ENCODE results near the gene MACROD1.

The MACROD1 gene

DNA sequence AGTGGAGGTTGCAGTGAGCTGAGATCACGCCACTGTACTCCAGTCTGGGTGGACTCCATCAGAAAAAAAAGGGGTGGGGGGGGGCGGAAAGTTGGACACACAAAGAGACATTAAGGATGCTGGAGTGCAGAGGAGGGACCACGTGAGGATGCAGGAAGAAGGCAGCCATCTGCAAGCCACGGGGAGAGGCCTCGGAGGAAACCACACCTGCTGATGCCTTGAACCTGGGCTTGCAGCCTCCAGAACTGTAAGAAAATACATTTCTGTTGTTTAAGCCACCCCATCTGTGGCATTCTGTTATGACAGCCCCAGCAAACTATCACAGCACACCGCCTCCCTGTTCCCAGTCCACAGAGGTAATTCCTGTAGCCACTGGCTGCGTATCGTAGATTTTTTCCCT lies 10.8 kb upstream of the MACROD1 start:
- Histone ChIP-seq H3K9me2 (replicated peaks; ENCODE audit: insufficient read depth, low read length) (no peaks in the 10 kb centered on the region), H3K27me3 (ENCODE audit: low read length) (no peaks in the 10 kb centered on the region), H3K79me2 (ENCODE audit: insufficient read depth, low read length) (no peaks in the 10 kb centered on the region), H4K20me1 (ENCODE audit: low read depth, low read length) (no peaks in the 10 kb centered on the region), H3K4me3 (ENCODE audit: insufficient read depth, low read length, poor library complexity, severe bottlenecking) (no peak overlapping the region), H3K27ac (ENCODE audit: low read depth, low read length) (no peak overlapping the region), H3K9me3 (ENCODE audit: insufficient read depth, low read length) (no peaks in the 10 kb centered on the region), H3K36me3 (ENCODE audit: low read length) (no peaks in the 10 kb centered on the region), H3K9ac (ENCODE audit: low read length) (no peak overlapping the region), H3K4me2 (ENCODE audit: low read depth, low read length, poor library complexity, severe bottlenecking) (no peak overlapping the region), H2AFZ (ENCODE audit: low read depth, low read length, severe bottlenecking) (no peak overlapping the region), H3F3A (ENCODE audit: insufficient read depth) (0 out of 2 replicates have a peak, but pooled peaks cover 1% of the 10 kb centered on the region)
- TF ChIP-seq EZH2phosphoT487 (conservative IDR thresholded peaks at IDR 0.05; ENCODE audit: low read length) = no peak
- TF ChIP-seq, protein P1, sequence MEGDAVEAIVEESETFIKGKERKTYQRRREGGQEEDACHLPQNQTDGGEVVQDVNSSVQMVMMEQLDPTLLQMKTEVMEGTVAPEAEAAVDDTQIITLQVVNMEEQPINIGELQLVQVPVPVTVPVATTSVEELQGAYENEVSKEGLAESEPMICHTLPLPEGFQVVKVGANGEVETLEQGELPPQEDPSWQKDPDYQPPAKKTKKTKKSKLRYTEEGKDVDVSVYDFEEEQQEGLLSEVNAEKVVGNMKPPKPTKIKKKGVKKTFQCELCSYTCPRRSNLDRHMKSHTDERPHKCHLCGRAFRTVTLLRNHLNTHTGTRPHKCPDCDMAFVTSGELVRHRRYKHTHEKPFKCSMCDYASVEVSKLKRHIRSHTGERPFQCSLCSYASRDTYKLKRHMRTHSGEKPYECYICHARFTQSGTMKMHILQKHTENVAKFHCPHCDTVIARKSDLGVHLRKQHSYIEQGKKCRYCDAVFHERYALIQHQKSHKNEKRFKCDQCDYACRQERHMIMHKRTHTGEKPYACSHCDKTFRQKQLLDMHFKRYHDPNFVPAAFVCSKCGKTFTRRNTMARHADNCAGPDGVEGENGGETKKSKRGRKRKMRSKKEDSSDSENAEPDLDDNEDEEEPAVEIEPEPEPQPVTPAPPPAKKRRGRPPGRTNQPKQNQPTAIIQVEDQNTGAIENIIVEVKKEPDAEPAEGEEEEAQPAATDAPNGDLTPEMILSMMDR (IDR thresholded peaks at IDR 0.05; ENCODE audit: insufficient read depth, low read length, poor library complexity, severe bottlenecking) = no peak

DNA sequence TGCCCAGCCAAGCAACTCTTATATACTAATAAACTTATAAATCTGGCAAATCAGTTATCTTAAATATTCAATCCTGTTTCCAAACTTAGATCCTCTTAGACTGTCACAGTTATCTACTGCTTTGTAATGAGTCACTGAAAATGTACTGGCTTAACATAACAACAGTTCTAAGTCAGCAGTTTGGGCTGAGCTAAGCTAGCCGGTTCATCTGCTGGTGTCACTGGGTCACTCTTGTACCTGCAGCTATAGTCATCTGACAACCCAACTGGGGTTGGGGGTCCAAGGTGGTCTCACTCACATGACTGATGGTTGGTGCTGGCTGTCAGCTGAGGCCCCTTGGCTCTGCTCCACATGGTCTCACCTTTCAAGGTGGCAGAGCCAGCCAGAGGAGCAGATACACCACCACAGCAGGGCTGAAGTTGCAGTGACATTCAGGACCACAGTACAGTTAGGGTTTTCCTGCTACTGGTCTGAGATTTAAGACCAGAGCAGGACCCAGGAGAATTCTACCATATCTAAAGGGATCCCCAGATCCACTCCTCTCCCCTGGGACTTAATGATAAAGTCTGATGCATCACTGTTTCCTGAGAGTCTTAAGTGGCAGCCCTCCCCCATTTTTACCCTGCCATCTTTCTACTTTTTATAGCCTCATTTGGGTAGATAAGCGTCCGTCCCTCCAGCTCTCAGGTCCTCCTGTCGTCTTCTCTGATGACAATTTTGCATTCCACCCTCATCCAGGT lies 7.9 kb upstream of the MACROD1 start:
- no peaks in the 10 kb centered on the region for H3K9me2 ChIP-seq (replicated peaks; ENCODE audit: insufficient read depth, low read length)
- H4K20me1 ChIP-seq (ENCODE audit: low read depth, low read length) = no peaks in the 10 kb centered on the region
- no peak overlapping the region for H3K27ac ChIP-seq (ENCODE audit: low read depth, low read length)
- no peaks in the 10 kb centered on the region for H3K79me2 ChIP-seq (ENCODE audit: insufficient read depth, low read length)
- H3K36me3 ChIP-seq (ENCODE audit: low read length) = no peaks in the 10 kb centered on the region
- no peak overlapping the region for H3K9ac ChIP-seq (ENCODE audit: low read length)
- H2AFZ ChIP-seq (ENCODE audit: low read depth, low read length, severe bottlenecking) = no peak overlapping the region
- no peaks in the 10 kb centered on the region for H3K9me3 ChIP-seq (ENCODE audit: insufficient read depth, low read length)
- TF ChIP-seq, protein P1 (IDR thresholded peaks at IDR 0.05; ENCODE audit: insufficient read depth, low read length, poor library complexity, severe bottlenecking) = no peak
- no peak for TF ChIP-seq EZH2phosphoT487 (conservative IDR thresholded peaks at IDR 0.05; ENCODE audit: low read length)
- H3F3A ChIP-seq (ENCODE audit: insufficient read depth) = peaks cover 9% of the 10 kb centered on the region; the same call in 1 of the 2 replicates
- H3K4me3 ChIP-seq (ENCODE audit: insufficient read depth, low read length, poor library complexity, severe bottlenecking) = no peak overlapping the region
- no peak overlapping the region for H3K4me2 ChIP-seq (ENCODE audit: low read depth, low read length, poor library complexity, severe bottlenecking)
- H3K27me3 ChIP-seq (ENCODE audit: low read length) = no peaks in the 10 kb centered on the region

DNA sequence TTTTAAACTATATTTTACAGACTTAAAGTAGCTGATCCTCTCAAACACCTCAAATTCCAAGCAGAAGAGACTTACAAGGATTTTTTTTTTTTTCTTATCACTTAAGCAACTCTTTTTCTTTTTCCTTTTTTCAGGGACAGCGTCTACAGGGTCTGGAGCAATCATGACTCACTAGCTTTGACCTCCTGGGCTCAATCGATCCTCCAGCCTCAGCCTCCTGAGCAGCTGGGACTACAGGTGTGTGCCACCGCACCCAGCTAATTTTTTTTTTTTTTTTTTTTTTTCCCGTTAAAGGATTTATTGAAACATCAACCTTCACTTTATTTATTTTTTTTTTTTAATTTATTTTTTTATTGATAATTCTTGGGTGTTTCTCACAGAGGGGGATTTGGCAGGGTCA lies 4.5 kb upstream of the MACROD1 start:
- Histone ChIP-seq H3K9me2 (replicated peaks; ENCODE audit: insufficient read depth, low read length) (no peaks in the 10 kb centered on the region), H3F3A (ENCODE audit: insufficient read depth) (peaks cover 9% of the 10 kb centered on the region; the same call in 1 of the 2 replicates), H3K4me3 (ENCODE audit: insufficient read depth, low read length, poor library complexity, severe bottlenecking) (no peak overlapping the region), H3K9me3 (ENCODE audit: insufficient read depth, low read length) (no peaks in the 10 kb centered on the region), H3K27ac (ENCODE audit: low read depth, low read length) (no peak overlapping the region), H3K9ac (ENCODE audit: low read length) (no peak overlapping the region), H4K20me1 (ENCODE audit: low read depth, low read length) (no peaks in the 10 kb centered on the region), H2AFZ (ENCODE audit: low read depth, low read length, severe bottlenecking) (no peak overlapping the region), H3K27me3 (ENCODE audit: low read length) (no peaks in the 10 kb centered on the region), H3K4me2 (ENCODE audit: low read depth, low read length, poor library complexity, severe bottlenecking) (no peak overlapping the region), H3K79me2 (ENCODE audit: insufficient read depth, low read length) (peaks cover 3% of the 10 kb centered on the region; the same call in 1 of the 2 replicates), H3K36me3 (ENCODE audit: low read length) (no peaks in the 10 kb centered on the region)
- no peak for TF ChIP-seq EZH2phosphoT487 (conservative IDR thresholded peaks at IDR 0.05; ENCODE audit: low read length)
- TF ChIP-seq, protein P1 (IDR thresholded peaks at IDR 0.05; ENCODE audit: insufficient read depth, low read length, poor library complexity, severe bottlenecking) = no peak
